ENCODE results near the gene IFITM10.

GRCh38 chr11:1693327-1694063 is 56.9 kb downstream of the IFITM10 start:
- TF ChIP-seq SPI1 (IDR thresholded peaks at IDR 0.05; ENCODE audit: low read depth, low read length) (no peak), POLR2AphosphoS5 (IDR thresholded peaks at IDR 0.05; ENCODE audit: low read depth, low read length) (no peak), POLR2A (IDR thresholded peaks at IDR 0.05; ENCODE audit: low read depth, low read length) (no peak), TAF1 (IDR thresholded peaks at IDR 0.05; ENCODE audit: low read depth, low read length) (no peak)

All from GM12891 (cell line).